Right ventricle myocardium inferior (tissue), 1 donor: ENCODE data around the gene FH. TPM values are rescaled to one million over a fixed set of nuclear protein-coding genes. Genes with fewer than 3 reads are reported as not detected.

Experiments used
- ATAC-seq: fragments of 200-7000 bp; cut with Tn5 transposase; one replicate; pipeline ENCODE4 v1.9.1; 2020; ENCODE audit warnings: mild to moderate bottlenecking, moderate library complexity
- DNase-seq: peaks from one replicate; pipeline ENCODE4 v3.0.0; 2021; ENCODE audit errors: missing footprints
- intact Hi-C: fragments of 100-400 bp; cut with DNase I; formaldehyde crosslinking; loops from one replicate; pipeline ENCODE4 v1.11.0; 2022
- total RNA-seq: library from RNA; stranded (reverse); fragmentation: NEBNext Ultra II Directional; extraction: Animal tissue kit (Norgen Biotek cat#: 25700); gene quantifications from one replicate; pipeline ENCODE4 v1.2.1, GENCODE V29; 2021
- donor health status: DM: no; HTN: yes; CAD: no; lungs with severe emphysema.

The FH gene
- total RNA-seq, 1 donor from 2014 or later = 235 TPM

DNA sequence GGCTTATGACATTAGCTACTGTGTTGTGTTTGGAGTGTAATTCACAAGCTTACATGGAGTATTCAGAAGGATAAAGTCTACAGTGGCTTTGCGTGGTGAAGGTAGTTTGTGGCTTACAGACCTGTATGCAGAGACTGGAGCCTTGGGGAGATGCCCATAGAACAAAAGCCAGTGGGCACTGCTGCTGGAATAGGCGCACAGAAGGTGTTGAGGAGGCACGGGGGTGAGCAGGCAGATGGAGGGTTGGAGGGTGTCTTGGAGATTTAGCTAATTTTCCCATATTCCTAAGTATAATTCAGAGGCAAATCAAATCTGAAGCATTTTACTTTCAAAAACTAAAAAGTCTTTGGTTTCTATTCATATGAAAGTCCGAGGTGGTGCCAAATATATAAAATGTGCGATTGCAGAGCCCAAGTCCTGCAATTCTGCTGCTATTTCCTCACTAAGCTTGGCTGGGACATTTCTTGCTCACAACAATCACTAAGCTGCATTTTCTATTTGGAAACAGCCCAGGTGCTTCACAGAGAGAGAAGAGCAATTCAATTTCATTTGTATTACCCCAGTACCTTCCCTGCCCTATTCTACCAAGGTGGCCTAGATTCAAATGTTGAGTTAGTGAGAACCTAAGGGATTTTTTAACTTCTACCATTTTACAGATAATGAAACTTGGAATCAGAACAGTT lies 48.5 kb downstream of the FH start:
- ATAC-seq (no peak), DNase-seq (no peak)
- intact Hi-C loops = no loop called here

DNA sequence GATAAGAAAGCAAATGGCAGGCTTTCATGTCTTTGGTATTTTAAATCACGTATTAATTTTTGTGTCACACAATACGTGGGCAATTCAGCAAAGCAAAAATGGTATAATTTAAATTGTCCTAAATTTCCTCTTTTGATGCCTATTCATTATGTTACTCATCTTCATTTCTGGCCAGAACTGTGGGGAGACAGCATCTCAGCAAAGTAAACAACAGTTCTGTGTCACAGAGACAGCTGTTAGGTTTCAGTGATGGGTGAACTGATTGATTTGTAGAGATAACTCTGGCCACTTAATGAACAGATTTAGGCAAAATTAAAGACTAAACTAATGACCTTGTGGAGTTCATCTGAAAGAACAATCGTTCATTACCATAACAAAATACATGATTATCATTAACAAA lies 49.2 kb downstream of the FH start:
- ATAC-seq (no peak), DNase-seq (no peak)
- intact Hi-C loops = no loop called here

DNA sequence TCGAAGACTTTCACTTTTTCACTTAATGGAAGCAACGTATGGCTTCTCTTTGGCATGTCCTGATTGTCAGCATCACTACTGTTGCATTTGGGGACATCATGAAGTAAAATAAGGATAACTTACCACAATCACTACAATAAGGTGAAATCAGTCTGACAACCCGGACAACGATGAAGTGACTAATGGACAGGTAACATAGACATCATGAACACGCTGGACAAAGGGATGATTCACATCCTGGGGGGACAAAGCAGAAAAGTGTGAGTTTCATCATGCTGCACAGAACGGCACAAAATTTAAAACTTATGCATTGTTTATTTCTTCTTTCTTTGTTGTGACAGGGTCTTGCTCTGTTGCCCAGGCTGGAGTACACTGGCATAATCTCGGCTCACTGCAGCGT lies 53.9 kb downstream of the FH start:
- intact Hi-C loops = no loop called here
- DNase-seq (no peak), ATAC-seq (no peak)

DNA sequence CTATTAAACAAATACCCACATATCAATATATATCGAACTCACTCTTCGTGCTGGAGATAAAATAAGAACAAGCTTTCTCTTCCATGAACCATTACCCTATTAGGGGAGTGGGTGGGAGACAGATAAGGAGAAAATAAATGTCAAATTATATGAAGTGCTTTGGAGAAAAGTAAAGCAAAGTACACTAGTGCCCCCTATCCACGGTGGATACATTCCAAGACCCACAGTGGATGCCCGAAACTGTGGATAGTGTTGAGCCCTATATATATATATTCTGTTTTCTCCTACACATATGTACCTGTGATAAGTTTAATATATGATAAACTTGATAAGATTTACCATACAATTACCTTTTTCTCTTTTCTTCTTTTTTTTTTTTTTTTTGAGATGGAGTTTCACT lies 54.6 kb downstream of the FH start:
- intact Hi-C loops = no loop called here
- ATAC-seq (no peak), DNase-seq (no peak)

DNA sequence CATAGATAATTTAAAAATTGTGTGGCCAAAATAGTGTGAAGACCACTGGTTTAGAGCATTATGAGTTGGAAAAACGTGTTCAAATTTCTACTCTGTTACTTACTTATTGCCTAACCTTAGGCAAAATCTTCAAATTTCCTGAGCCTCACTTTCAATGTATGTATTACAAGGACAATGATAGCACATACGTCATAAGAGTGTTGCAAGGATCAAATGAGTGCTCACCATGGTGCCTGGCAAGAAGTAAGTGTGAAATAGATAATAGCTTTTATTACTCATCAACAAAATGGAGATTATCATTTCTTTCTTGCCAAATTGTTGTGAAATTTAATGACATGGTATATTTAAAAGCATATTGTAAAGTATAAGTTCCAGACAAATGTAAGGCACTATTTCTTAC lies 57.2 kb downstream of the FH start:
- DNase-seq = no peak
- intact Hi-C loops = no loop called here
- ATAC-seq = no peak

DNA sequence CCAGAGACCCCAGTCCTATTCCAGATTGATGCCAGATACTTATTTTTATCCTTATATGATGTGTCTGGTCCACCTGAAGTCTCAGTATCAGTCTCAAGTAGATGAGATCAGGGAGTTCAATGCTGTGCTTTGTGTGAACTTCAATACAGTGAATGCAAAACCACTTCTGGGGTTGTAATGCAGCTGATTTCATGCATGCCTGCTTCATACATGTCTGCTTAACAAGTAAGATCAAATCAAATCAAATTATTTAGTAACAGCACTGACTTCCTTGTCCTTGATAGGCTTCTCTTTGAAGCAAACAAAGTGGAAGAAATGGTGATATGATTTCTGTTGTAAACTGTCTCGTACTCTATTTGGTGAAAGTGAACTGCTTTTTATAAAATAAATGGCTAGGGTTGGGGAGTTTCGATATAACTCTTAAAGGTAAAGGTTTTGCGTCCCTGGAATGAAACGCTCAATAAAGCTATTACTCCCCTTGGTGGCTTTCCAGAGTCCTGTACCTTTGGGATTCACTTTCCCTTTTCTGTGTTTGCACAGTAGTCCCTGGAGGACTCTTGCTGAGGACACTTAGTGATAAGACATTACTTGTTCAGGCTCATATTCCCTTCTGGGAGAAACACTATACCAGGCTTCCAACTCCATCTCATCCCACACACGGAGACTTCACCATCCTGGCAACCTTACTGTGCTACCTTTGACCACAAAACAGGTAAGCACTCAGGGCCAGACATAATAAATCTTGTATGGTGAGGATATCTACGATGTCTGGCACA lies 59.3 kb downstream of the FH start:
- ATAC-seq = no peak
- intact Hi-C loops = no loop called here
- no peak for DNase-seq

DNA sequence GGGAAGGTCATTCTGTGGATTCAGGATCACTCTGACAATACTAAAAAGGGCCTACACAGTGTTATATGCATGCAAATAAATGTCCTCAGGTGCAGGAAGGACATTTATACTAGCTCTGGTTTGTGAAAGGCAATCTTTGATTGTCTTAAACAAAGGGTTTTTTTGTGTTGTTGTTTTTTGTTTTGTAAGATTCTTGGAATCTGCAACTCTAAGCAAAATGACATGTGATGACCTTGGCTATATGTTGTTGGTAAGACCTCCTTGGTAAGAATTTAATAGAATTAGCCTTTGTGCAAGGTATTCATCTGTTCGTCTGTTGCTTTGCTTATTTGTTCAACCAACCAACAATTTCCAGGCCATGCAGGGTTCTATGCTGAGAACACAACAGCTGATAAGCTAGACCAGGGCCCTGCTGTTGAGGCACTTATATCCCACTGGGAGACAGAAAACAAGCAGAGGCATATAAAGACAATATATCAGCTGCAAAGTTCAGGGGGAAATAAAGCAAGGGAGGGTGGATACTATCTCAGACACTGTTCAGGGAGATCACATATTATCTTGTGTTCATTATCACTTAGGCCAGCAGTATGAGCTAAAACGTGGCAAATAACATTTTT lies 60.3 kb downstream of the FH start:
- DNase-seq (no peak), ATAC-seq (no peak)
- intact Hi-C loops = no loop called here

DNA sequence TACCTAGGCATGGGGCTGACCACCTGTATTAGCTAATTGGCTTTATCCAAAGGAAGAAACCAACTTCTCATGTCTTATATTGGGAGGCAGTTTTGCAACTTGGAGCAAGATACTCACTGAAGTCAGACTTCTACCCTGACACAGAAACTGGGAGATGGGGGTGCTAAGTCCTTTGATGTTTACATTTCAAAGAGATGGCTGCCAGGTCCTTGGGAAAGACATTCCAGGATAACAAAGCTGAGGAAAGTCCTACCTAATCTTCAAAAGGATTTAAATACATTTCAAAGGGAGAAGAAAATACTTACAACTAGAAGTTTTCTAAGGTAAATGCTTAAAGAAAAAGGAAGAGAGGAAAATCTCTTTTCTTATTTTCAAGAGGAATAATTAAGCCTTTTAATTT lies 62.1 kb downstream of the FH start:
- DNase-seq = no peak
- intact Hi-C loops = no loop called here
- ATAC-seq = no peak

DNA sequence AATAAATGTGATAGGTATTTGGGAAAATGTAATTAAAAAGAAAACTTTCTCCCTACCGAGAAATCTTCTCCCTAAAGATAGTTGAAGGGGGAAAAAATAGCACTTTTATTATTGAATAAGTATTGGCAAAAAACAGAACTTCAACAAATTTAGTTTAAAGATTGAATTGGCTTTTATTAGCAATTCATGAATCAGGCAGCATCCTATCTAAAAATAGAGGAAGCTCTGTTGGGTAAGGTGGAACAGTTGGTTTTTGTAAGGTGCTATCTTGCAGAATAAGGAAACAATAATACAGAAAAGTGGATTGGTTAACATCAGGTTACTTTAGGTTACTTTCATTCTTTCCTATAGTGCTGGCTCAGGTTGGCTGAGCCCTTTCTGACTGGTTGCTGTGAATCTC lies 62.8 kb downstream of the FH start:
- no peak for DNase-seq
- ATAC-seq = no peak
- intact Hi-C loops = no loop called here

DNA sequence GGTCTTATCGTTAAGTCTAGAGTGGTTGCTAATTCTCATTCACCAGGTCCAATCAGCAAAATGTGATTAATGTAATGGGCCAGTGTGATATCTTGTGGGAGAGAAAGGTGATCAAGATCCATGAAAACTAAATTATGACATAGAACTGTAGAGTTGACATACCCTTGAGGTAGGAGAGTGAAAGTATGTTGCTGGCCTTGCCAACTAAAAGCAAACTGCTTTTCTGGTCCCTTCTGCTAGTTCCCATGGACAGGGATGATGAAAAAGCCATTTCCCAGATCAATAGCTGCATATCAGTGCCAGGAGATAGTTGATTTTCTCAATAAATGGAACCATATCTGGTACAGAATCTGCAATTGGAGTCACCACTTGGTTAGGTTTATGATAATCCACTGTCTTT lies 65.8 kb downstream of the FH start:
- ATAC-seq (no peak), DNase-seq (no peak)
- intact Hi-C loops = no loop called here

DNA sequence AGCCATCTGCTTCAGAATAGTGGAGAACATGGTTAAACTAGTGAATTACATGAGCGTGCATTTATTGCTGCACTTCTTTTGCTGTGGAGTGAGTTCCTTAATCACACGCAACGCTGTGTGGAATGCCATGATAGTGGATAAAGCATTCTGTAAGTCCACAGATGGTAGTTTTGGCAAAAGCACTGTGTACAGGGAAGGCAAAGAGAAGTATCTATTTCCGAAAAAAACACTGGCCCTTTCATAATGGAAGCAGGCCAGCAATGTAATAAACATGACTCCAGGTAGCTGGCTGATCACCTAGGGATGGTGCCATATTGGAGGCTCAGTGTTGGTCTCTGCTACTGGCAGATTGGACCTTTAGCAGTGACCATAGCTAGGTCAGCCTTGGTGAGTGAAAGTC lies 67.6 kb downstream of the FH start:
- ATAC-seq (no peak), DNase-seq (no peak)
- intact Hi-C loops = no loop called here

Other genes starting within 250 kb of the FH start
- gene RGS7, start 162.6 kb downstream of the FH start, total RNA-seq = not detected
- gene KMO, start 12.6 kb upstream of the FH start, total RNA-seq = 0.22 TPM
- 6.6 TPM for gene CHML, start 120.6 kb upstream of the FH start, total RNA-seq
- 7.0 TPM for gene OPN3, start 120.6 kb upstream of the FH start, total RNA-seq
- not detected for gene WDR64, start 132.5 kb upstream of the FH start, total RNA-seq